Dedifferentiated amniotic fluid mesenchymal stem cell (primary cell): ENCODE data around the gene TRIO.

Experiments used
- DNase-seq: peaks from one replicate; pipeline ENCODE4 v3.0.0-alpha.2; 2016; ENCODE audit errors: extremely low spot score

The TRIO gene

DNA sequence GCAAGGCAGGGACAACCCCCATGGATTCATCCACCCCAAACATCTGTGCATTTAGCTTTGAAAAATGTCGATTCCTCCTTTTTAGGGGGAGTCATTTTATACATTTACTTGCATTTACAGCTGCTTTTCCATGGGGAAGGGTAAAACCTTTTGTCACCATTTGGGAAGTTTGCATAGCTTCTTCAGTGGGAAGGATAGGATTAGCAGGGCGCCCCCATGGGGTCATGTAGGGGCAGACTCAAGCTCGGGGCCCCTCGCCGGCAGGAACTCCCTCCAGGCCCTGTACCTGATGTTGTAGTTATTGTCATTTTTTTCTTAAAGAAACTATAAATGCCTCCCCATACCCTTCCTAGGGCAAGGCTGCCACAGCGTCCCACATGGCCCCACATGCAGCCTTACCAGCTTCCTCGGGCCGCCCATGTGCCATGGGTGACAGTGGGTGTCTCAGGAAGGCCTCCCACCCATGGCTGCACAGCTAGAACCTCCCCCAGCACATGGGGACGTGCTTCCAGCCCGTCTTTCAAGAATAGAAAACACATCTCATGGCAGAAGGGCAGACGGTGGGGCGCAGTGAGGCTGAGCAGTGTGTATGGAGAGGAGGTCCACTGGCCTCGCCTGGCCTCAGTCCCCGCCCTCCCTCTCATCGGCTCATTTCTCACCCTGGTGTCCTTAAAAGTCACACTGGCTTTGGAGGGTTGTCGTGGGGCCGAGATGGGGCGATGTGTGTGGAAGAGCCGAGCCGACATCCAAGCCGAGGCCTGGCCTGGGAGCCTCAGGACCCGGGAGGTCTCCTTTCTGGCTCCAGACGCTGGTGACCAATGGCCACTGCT, 362.4 kb downstream of the TRIO start:
- DNase-seq = no peak

DNA sequence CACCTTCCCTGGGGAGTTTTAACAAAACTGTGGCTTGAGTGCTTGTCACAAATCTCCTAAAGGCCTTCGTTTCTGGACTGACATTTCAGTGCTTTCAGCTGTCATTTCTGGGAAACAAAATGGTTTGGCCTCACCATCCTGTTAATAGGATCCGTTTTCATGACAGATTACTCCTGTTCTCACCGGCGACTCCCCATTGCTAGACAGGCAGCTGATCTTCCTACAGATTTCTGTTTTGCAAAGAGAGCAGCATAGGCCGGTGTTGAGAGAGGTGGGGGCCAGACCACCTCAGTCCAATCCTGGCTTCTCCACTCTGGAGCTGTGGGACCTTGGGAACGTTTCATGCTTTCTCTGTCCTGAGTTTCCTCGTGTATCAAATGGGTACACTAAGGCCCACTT, 363.0 kb downstream of the TRIO start:
- no peak for DNase-seq

DNA sequence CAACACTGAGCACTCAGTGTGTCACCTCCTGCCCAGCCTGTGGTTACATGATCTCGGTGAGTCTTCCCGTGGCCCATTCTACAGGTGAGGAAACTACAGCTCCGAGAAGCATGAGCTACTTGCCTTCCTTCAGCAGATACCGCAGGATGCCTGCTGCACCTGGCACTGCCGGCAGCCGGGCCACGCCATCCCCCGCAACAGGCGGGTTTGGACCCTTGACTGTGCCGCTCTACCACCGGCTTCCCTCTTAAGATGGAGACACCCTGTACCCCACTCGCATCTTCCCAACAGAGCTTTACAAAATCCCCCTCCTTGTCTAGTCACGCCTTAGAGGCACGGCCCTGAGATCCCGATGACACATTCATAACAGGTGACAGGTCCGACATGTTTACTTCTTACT, 363.5 kb downstream of the TRIO start:
- no peak for DNase-seq

DNA sequence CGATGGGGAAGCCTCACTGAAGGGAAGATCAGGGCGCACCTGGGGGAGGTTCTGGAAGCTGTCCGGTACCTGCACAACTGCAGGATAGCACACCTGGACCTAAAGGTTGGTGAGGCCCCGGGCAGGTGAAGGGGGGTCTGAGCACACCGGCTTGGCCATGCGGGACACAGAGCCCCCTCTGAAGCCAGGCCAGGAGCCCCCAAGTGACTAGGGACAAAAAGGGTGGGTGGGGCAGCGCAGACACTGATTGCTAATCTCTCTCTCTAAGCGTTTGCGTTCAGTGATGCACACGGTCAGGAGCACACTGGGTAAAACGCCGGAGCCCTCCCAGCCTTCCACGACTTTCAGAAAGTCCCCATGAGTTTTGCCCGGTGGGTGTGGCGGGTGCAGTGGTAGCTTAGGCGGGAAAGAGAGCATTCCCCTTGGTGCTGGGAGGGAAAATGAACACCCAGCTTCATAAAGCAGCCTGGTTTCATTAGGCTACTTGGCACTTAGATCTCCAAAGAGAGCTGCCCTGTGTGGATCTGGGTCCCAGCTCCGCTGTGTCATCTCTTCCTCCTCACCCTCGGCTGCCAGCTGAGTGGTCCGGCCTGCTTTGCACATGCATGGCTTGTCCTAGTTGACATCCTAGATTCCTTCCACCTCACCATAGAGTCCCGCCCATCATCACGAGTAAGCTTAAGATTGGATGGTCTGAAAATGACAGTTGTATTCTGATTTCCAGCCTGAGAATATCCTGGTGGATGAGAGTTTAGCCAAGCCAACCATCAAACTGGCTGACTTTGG, 364.2 kb downstream of the TRIO start:
- DNase-seq = no peak

DNA sequence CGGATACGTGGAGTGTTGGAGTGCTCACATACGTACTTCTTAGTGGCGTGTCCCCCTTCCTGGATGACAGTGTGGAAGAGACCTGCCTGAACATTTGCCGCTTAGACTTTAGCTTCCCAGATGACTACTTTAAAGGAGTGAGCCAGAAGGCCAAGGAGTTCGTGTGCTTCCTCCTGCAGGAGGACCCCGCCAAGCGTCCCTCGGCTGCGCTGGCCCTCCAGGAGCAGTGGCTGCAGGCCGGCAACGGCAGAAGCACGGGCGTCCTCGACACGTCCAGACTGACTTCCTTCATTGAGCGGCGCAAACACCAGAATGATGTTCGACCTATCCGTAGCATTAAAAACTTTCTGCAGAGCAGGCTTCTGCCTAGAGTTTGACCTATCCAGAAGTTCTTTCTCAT, 364.9 kb downstream of the TRIO start:
- no peak for DNase-seq

DNA sequence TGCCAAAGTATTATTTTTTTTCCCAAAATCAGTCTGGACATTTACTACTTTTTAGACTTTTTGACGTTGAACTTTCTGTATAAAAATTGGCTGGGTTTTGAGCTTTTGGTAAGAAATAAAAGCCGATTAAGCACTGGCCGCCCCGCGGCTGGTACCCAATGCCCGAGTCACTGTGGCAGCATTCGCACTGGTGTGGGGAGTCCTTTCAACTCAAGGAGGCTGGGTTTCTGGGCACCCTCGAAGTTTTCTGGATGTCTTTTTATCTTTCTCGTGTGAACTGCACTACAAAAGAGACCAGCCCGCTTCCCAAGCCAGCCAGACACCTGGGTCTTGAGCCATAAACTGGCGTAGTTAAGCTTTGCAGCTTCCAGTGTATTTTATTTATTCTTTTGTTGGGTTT, 366.4 kb downstream of the TRIO start:
- DNase-seq = no peak

DNA sequence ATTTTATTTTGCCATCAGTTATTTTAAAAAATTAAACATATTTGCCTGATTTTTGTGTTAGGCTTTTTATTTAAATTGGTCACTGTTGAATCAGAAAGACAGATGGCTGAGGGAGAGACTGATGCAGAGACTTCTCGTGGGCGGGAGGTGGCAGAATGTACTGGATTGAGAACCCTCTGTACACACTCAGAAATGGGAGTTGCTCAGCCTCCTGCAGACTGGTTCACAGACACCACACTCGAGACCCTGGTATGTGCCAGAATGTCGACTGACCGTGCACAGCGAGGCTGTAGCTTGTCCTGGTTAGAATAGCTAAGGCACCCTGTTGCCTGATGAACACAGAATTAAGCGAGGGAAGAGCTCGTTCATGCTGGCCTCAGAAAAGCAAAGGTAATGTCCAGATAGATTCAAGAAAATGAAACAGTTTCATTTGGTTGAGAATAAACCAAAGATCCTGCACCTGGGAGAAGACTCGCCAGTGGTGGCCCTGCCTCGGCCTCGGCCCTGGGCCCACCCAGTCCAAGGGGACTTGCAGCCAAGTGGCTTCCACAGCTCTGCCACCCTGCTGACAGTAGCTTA, 367.1 kb downstream of the TRIO start:
- DNase-seq = no peak

DNA sequence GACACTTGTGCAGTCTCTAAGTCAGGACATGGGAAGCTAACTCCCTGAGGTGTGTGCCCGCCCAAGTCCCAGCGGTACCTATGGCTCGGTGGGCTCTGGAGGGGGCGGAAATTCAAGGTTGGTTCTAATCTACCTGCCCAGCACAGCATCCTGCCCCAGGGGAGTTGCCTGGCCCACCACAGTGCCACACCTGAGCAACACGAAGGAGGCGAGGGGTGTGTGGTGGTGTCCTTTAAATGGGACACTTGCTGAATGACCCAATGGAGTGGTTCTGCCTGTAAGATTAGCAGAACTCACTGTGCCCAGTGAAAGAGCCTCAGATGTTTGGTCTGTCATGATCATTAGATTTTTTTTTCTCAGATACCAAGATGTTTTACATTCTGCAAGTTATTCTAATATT, 367.7 kb downstream of the TRIO start:
- no peak for DNase-seq

DNA sequence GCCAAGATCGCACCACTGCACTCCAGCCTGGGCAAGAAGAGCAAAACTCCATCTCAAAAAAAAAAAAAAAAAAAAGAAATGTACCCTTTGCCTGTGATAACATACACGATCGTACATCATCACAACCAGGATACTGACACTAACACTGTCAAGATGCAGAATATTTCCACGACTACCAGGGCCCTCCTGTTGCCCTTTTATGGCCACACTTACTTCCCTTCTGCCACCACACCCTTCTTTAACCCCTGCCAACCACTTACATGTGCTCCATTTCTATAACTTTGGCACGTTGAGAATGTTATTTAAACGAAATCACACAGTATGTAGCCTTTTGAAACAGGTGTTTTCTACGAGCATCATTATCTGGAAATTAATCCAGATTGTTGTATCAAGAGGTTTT, 369.4 kb downstream of the TRIO start:
- no peak for DNase-seq

DNA sequence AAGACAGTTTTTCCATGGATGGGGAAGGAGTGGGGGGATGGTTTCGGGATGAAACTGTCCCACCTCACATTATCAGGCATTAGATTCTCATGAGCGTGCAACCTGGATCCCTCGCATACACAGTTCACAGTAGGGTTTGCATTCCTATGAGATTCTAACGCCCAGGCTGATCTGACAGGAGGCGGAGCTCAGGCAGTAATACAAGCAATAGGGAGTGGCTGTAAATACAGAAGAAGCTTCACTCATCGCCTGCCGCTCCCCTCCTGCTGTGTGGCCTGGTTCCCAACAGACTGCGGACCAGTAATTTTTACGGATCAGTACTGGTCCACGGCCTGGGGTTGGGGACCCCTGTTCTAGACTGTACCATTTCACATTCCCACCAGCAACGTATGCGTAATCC, 370.1 kb downstream of the TRIO start:
- no peak for DNase-seq

DNA sequence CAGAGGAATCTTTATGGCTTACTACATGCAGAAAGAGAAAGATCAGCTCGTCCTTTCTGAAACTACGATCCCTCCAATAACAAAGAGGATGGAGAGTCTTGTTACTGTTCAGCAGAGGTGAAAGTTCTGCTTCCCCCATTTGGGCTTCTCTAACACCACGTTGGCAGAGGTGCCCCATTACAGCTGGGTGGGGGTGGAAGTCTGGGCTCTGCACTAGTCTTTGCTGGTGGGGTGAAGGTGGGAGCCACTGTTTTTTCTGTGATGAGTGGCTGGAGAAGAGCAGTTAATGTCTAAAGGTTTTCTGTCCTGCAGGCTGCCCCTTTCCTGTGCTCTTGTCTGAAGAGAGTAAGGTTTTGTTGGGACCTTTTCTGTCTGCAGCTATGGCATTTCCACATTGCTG, 373.8 kb downstream of the TRIO start:
- DNase-seq = no peak

DNA sequence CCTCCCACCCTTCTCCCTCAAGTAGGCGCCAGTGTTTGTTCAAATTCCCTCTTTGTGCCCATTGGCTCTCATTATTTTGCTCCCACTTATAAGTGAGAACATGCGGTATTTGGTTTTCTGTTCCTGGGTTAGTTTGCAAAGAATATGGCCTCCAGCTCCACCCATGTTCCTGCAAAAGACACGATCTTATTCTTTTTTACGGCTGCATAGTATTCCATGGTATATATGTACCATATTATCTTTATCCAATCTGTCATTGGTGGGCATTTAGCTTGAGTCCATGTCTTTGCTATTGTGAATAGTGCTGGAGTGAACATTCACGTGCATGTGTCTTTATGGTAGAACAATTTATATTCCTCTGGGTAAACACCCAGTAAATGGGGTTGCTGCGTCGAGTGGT, 375.5 kb downstream of the TRIO start:
- DNase-seq = no peak

DNA sequence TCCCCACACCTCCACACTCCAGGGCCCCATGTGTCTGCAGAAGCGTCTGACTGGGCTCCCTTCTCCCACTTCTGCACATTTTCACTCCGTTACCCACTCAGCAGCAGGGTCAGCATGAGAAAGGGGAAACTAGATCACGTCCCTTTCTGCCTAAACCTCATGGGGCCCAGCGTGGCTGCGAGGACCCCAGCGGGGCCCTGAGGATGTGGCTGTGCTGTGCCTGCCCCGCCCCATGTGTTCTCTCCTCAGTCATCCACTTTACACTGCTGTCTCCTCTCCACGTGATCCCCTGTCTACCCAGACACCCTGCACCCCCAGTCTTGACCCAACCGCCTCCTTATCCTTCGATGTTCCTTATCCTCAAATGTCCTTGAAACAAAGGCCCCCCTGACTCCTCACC, 378.6 kb downstream of the TRIO start:
- no peak for DNase-seq

DNA sequence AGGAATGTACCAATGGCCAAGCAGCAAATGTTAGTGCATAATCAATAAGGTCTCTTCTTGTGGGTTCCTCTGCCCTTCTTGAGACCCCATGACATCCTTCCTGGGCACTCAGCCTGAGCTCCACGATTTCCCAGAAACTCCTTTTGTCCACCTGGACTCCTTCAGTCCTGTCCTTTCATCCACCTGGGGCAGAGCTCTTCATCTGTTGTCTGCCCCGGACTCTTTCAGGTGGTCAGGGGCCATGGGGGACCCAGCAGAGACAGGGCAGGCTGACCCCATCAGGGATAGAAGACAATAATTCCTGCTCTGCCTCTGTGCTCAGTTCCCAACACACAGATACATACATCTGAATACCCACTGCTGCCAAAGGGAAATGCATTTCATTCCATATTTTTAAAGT, 379.6 kb downstream of the TRIO start:
- DNase-seq = no peak

DNA sequence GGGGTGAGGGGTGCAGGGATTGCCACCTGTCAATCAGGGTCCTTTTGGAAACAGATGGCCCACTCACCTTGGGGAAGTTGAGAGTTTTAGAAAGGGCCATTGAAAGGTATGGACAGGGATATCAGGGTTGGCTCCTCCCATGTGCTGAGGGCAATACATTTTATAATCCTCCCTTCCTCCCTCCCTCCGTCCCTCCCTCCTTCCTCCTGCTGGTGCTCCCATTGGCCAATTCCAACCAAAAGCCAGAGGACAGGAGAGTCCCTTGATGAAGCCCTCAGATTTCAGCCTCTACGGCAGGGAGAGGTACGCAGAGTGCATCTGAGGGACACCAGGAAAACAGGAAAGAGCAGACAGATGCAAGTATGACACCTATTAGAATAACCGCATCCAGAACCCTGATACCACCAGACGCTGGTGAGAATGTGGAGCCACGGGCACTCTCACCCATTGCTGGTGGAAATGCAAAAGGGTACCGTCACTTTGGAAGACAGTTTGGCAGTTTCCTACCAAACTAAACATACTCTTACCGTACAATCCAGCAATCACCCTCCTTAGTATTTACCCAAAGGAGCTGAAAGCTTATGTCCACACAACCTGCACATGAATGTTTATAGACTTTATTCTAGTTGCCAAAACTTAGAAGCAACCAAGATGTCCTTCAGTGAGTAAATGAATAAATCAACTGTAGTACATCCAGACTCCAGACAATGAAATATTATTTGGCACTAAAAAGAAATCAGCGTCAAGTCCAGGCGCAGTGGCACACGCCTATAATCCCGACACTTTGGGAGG, 380.3 kb downstream of the TRIO start:
- no peak for DNase-seq

DNA sequence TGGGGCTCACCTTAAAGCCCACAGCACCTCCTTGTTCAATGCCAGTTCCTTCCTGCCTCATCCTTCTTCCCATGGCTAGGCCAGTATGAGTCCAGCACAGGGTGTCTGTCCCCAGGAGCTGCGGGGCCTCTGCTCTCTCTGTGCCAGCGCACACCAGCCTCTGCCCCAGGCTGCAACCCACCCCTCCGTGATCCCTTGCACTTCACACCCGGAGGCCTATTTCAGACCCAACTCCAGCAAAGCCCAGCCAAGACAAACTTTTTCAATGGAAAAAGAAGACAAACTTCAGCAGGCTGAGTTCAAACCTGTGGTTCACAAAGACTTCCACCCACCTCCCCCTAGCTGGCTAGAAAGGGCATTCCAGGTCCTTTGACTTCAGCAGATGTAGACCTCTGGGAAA, 382.3 kb downstream of the TRIO start:
- no peak for DNase-seq

DNA sequence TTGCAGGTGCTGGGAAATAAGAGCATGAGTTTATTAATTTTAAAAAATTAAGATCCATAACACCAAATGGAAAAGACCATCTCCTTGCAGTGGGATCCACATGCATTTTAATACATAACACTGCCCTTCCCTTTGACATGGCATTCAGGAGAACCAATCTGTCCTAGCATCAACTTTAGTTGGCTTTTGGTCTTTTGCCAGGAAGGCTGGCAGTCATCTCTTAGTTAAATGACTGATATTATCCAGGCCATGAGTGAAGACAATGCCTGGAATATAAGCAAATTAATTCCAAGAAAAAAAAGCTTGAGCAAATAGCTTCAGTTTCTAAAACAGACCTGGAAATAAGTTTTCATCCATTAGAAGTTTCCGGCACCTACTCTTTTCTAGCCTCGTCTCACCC, 383.4 kb downstream of the TRIO start:
- DNase-seq = no peak

DNA sequence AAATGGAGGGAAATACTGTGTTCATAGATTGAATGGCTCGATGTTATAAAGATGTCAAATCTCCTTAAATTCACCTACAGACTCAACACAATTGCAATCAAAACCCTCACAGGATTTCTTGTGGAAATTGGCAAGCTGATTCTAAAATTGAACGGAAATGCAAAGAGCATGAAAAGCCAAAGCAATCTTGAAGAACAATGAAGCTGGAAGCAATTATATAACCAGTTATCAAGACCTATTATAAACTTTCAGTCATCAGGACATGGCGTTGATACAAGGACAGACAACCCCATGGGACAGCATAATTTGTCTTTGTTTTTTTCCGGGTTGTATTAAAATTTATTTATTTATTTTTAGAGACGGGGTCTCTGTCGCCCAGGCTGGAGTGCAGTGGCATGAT, 385.0 kb downstream of the TRIO start:
- DNase-seq = no peak

DNA sequence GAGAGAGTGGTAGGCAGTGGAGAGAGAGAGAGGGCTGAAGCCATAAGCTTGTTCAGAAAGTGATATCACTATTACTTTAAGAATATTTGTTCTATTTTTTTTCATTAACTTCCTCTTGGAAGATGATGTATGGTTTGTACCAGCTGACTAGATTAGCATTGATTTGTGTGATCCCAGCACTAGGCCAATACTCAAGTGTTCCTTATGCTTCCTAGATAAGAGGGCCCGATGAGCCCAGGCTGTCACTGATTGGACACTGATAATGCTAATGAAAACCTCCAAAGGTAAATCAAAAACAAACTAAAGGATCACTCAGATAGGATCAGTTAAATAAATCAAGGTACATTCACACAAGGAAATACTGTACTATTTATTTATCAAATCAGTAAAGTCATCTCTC, 385.8 kb downstream of the TRIO start:
- DNase-seq = no peak

DNA sequence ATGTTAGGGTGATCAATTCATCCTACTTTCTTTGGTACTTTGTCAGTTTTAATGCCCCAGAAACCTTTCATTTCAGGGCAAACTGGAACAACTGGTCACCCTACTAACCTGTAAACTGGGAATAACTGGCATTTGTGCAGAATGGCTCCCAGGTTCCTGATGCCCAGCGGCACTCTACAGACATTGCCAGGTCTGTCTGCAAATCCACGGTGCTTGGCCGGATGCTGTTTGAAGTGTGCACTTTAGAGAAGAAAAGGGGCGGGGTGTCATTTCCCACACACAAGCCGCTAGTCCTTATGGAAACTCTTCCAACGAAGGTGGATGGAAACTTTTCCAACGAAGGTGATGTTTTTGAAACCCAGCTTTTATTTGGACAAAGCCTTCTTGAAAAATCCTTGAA, 388.5 kb downstream of the TRIO start:
- DNase-seq = no peak

DNA sequence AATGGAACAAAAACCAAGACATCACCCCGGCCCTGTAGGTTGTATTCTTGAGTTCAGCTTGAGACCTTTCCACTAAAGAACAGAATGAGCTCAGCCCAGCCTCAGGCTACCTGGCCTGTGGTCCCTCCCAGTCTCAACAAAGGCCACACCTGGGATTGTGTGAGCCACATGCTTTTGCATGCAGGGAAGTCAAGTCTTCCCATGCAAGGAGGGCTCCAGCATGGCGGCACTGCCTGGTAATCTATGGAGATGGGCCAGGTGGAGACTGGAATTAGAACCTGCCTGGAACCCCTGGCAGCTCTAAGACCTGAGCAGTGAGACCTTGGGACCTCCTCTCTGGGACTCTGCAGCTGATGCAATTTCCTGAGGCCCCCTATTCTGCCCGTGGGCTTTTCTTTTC, 389.0 kb downstream of the TRIO start:
- DNase-seq = no peak

DNA sequence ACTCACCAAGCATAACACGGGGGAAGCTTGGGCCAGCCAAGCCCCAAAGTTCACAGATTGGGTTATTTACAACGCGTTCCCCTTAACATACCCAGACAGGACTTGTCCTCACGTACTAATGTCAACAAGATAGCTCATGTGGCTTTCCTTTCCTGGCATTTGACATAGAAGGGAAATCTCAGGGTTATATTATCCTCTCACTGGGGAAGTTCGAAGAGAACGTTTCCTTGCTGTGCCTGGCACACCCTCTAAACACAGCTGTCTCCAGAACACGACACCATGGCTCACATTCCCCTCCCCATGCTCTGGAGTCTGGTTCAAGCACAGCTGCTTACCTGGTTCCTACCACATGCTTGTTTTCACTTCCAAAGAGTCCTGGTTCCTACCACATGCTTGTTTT, 391.6 kb downstream of the TRIO start:
- no peak for DNase-seq
